GM21381 (cell line): ENCODE results near the gene EXOC5.
A peak's percentile ranks its signal among the peaks of the same experiment; 100 is the strongest.

Experiments used
- ATAC-seq: cut with Tn5 transposase; IDR thresholded peaks from one replicate; pipeline ENCODE4 v1.9.1; 2021; ENCODE audit warnings: mild to moderate bottlenecking, moderate library complexity; ENCODE audit not compliant: unreplicated experiment

EXOC5 gene

GRCh38 chr14:57268161-57269069 is at the start of gene EXOC5, which contains the start of gene AP5M1:
Gene EXOC5, minus strand, starts transcription at chr14:57268905. Its CDS starts 257 bp downstream, at chr14:57268648.
Gene AP5M1, plus strand, starts transcription at chr14:57268971. Its CDS starts 344 bp downstream, at chr14:57269315.
- ATAC-seq: peak; percentile 81

GRCh38 chr14:57317248-57317833 is 48.6 kb upstream of the EXOC5 start:
- ATAC-seq: no peak

- ATAC-seq: no peak
Measured at GRCh38 chr14:57314396-57315089, 45.8 kb upstream of the EXOC5 start.

- ATAC-seq: no peak
Measured at GRCh38 chr14:57302883-57303282, 34.2 kb upstream of the EXOC5 start.

- ATAC-seq: no peak
Measured at GRCh38 chr14:57299511-57299910, 30.8 kb upstream of the EXOC5 start.

- ATAC-seq: no peak
Measured at GRCh38 chr14:57297852-57298251, 29.1 kb upstream of the EXOC5 start.

GRCh38 chr14:57295239-57295638 is 26.5 kb upstream of the EXOC5 start:
- ATAC-seq: no peak

GRCh38 chr14:57293866-57294837 is 25.4 kb upstream of the EXOC5 start:
- no peak for ATAC-seq

- no peak for ATAC-seq
Measured at GRCh38 chr14:57291692-57292647, 23.3 kb upstream of the EXOC5 start.

- no peak for ATAC-seq
Measured at GRCh38 chr14:57290751-57291150, 22.0 kb upstream of the EXOC5 start.

GRCh38 chr14:57287745-57288144 is 19.0 kb upstream of the EXOC5 start:
- no peak for ATAC-seq

- ATAC-seq: no peak
Measured at GRCh38 chr14:57277062-57277461, 8.4 kb upstream of the EXOC5 start.

- no peak for ATAC-seq
Measured at GRCh38 chr14:57275023-57275664, 6.4 kb upstream of the EXOC5 start.

- no peak for ATAC-seq
Measured at GRCh38 chr14:57274551-57274950, 5.8 kb upstream of the EXOC5 start.

GRCh38 chr14:57273236-57273635 is 4.5 kb upstream of the EXOC5 start:
- ATAC-seq: no peak

GRCh38 chr14:57266065-57266464 is 2.6 kb downstream of the EXOC5 start:
- ATAC-seq: no peak

GRCh38 chr14:57262117-57262516 is 6.6 kb downstream of the EXOC5 start:
- ATAC-seq: no peak

- no peak for ATAC-seq
Measured at GRCh38 chr14:57261604-57262003, 7.1 kb downstream of the EXOC5 start.

GRCh38 chr14:57259672-57260071 is 9.0 kb downstream of the EXOC5 start:
- no peak for ATAC-seq
